Measurements from ENCODE around the gene SEC24D.
A peak's percentile ranks its signal among the peaks of the same experiment; 100 is the strongest.
"Not testable (repeated sequence)": the region's sequence is repeated elsewhere in the genome, so short reads cannot be mapped to it uniquely, and the experiment has no call there.

The SEC24D gene, protein sequence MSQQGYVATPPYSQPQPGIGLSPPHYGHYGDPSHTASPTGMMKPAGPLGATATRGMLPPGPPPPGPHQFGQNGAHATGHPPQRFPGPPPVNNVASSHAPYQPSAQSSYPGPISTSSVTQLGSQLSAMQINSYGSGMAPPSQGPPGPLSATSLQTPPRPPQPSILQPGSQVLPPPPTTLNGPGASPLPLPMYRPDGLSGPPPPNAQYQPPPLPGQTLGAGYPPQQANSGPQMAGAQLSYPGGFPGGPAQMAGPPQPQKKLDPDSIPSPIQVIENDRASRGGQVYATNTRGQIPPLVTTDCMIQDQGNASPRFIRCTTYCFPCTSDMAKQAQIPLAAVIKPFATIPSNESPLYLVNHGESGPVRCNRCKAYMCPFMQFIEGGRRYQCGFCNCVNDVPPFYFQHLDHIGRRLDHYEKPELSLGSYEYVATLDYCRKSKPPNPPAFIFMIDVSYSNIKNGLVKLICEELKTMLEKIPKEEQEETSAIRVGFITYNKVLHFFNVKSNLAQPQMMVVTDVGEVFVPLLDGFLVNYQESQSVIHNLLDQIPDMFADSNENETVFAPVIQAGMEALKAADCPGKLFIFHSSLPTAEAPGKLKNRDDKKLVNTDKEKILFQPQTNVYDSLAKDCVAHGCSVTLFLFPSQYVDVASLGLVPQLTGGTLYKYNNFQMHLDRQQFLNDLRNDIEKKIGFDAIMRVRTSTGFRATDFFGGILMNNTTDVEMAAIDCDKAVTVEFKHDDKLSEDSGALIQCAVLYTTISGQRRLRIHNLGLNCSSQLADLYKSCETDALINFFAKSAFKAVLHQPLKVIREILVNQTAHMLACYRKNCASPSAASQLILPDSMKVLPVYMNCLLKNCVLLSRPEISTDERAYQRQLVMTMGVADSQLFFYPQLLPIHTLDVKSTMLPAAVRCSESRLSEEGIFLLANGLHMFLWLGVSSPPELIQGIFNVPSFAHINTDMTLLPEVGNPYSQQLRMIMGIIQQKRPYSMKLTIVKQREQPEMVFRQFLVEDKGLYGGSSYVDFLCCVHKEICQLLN

DNA sequence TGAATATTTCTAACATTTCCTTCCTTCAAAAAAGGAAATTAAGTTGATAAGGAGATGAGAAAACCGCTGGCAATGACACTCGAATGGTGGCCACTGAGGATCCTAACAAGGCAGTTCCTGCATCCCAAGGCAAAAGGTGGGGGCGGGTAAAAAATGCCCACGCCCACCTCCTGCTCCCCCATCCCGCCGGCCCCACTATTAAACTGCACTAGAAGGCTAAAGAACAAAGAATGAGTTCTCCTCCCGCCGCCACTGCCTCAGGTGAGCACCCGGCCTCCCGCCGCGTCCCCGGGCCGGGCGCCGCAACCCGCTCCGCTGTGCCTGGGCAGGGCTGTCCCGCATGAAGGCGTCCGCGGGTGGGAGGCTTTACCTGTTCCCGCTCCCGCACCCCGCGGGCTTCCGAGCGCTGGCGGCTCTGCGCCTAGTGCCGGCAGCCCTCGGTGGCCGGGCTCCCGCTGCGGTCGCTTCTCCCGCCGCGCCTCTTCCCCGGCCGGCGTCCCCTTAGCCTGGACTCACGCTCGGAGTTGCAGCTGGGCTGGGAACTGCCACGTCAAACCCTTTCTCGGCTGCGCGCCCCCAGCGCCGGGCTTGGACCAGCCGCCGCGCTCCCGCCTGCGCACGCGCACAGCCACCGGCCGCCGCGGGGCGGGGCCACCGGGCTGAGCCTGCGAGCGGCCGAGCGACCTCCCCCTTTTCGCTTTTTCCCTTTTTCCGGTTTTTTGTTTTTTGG lies at the start of gene SEC24D:
Gene SEC24D, minus strand, starts transcription at position 556 of the 730 bp plus-strand sequence. CDS start 2,430 bp downstream, outside the sequence.
- peak; percentile 46 to 74 for DNase-seq (ENCODE audit: extremely low read depth in 1 of 2, low read depth in 1 of 2)

- DNase-seq (ENCODE audit: extremely low read depth in 1 of 2, low read depth in 1 of 2) = no peak
Observed at GRCh38 chr4:118884716-118885115, 48.8 kb upstream of the SEC24D start.

GRCh38 chr4:118883861-118884260 lies 47.9 kb upstream of the SEC24D start:
- no peak for DNase-seq (ENCODE audit: extremely low read depth in 1 of 2, low read depth in 1 of 2)

DNA sequence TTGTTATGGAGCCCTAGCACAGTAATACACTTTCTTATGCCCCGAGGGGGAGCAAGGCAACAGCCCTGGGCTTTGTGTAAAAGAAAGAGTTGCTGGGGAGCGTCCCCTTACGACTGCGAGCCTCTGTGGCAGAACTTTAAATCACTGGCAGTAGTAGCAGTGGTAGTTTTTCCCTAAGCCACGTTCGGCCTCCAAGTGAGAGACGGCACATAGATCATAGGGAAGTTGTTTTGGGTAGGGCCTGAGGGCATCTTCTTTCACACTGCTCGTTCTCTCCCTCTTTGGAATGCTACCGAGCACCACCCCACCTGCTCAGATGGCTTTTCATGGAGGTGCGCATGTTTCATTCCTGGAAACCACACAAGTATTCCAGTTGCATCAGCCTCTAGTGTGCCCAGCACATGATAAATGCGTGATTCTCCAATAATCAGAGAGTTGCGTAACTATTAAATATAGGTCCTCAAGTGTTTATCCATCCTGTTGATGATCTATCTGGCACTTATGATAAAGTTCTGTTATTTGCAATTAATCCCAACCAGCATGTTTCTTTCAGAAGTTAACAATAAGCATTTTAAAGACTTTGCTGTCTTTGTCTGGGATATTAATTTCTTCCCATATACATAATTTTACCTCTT lies 45.7 kb upstream of the SEC24D start:
- DNase-seq (ENCODE audit: extremely low read depth in 1 of 2, low read depth in 1 of 2) = no peak

DNA sequence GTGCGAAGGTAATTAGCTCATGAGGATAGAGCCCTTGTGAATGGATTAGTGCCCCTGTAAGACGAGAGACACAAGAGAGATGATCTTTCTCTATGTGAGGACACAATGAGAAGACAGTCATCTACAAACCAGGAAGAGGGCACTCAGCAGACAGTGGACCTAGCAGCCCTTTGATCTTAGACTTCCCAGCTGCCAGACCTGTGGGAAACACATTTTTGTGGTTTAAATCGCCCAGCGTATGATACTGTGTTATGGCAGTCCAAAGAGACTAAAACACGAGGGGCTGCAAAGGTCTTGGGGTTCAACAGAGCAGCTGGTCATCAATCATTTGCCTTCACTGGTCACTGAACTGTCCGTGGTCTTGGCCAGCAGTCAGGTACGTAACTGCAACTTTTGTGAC lies 43.5 kb upstream of the SEC24D start:
- no peak for DNase-seq (ENCODE audit: extremely low read depth in 1 of 2, low read depth in 1 of 2)

DNA sequence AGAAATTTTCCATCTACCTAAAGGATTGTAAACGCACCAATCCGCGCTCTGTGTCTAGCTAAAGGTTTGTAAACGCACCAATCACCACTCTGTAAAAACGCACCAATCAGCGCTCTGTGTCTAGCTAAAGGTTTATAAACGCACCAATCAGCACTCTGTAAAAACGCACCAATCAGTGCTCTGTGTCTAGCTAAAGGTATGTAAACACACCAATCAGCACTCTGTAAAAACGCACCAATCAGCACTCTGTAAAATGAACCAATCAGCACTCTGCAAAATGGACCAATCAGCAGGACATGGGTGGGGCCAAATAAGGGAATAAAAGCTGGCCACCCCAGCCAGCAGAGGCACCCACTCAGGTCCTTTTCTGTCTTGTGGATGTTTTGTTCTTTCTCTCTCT lies 42.6 kb upstream of the SEC24D start:
- DNase-seq (ENCODE audit: extremely low read depth in 1 of 2, low read depth in 1 of 2) = not testable (repeated sequence)

DNA sequence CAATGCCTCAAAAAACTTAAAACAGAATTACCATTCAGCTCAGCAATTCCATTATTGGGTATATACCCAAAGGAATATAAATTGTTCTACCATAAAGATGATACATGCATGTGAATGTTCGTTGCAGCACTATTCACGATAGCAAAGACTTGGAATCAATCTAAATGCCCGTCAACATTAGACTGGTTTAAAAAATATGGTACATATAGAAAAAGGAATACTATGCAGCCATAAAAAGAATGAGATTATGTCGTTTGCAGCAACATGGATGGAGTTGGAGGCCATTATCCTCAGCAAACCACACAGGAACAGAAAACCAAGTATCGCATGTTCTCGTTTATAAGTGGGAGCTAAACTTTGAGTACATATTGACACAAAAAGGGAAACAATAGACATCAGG lies 41.9 kb upstream of the SEC24D start:
- DNase-seq (ENCODE audit: extremely low read depth in 1 of 2, low read depth in 1 of 2) = no peak

GRCh38 chr4:118872181-118872580 lies 36.3 kb upstream of the SEC24D start:
- no peak for DNase-seq (ENCODE audit: extremely low read depth in 1 of 2, low read depth in 1 of 2)

GRCh38 chr4:118869808-118870342 lies 33.9 kb upstream of the SEC24D start:
- DNase-seq (ENCODE audit: extremely low read depth in 1 of 2, low read depth in 1 of 2) = no peak

- no peak for DNase-seq (ENCODE audit: extremely low read depth in 1 of 2, low read depth in 1 of 2)
Observed at GRCh38 chr4:118867311-118868067, 31.6 kb upstream of the SEC24D start.

- DNase-seq (ENCODE audit: extremely low read depth in 1 of 2, low read depth in 1 of 2) = no peak
Observed at GRCh38 chr4:118866442-118866841, 30.5 kb upstream of the SEC24D start.

GRCh38 chr4:118865091-118865708 lies 29.3 kb upstream of the SEC24D start:
- no peak for DNase-seq (ENCODE audit: extremely low read depth in 1 of 2, low read depth in 1 of 2)

GRCh38 chr4:118858779-118859178 lies 22.9 kb upstream of the SEC24D start:
- no peak for DNase-seq (ENCODE audit: extremely low read depth in 1 of 2, low read depth in 1 of 2)

DNA sequence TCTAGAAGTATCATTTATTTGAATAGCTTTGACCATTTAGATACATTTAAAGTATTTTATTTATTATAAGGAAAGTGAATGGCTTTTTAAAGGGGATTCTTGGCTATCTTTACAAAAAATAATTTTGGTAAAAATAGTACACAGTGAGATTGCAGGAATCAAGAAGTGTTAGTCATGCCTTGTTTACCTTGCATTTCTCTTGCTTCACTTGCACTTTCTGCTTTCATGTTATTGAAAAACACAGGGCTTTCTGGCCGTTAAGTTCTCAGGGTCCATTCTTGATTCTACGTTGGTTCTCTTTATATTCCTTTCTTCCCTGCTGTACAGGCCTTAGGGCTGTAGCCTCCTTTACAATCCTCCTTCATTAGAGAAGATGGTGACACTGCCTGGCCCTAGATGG lies 21.8 kb upstream of the SEC24D start:
- DNase-seq (ENCODE audit: extremely low read depth in 1 of 2, low read depth in 1 of 2) = no peak

DNA sequence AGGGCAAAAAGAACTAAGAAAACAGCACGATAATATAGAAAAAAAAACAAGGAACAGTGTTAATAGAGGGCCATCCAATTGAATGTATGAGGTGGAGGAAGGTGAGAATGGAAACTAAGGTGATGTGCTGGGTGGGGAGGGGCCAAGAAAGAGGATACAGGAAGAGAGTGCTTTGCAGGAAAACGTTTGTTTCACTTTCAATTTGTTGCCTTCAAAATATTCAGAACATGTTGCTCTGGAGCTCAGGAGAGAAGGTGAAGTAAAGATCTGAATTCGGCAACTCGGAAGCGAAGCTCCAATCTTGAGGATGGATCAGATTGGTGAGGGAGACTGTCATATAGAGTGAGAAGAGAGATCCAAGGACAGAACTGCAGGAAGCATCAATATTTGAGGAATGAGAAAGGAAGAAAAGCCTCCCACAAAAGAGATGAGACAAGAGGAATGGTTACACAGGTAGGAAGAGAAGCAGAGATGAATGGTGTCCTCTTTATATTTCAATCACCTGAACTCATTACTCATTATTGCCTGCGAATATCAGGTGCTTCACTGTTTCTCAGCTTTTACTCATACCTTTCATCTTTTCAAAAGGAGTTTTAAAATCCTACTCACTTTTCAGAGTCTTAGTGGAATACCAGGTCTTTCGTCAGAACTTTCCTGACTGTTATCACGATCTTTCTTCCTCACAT lies 14.7 kb upstream of the SEC24D start:
- no peak for DNase-seq (ENCODE audit: extremely low read depth in 1 of 2, low read depth in 1 of 2)

- DNase-seq (ENCODE audit: extremely low read depth in 1 of 2, low read depth in 1 of 2) = no peak
Observed at GRCh38 chr4:118849867-118850487, 14.1 kb upstream of the SEC24D start.

DNA sequence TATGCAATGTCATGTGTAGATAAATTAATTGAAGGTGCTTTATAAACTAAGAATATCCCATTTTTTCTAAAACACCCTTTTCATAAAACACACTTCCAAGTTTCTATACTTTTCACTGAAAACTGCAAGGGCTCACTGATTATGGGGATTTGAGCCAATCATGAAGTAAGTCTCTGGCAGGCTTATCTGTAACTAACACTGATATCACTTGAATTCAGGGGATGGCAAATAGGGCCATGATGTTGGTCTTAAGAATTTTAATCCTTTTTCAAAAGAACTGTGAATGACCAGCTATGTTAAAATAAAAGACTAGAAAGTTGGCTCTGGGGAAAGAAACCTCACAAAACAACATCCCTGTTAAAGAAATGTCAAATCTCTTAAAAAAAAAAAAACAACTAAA lies 13.0 kb upstream of the SEC24D start:
- DNase-seq (ENCODE audit: extremely low read depth in 1 of 2, low read depth in 1 of 2) = no peak

DNA sequence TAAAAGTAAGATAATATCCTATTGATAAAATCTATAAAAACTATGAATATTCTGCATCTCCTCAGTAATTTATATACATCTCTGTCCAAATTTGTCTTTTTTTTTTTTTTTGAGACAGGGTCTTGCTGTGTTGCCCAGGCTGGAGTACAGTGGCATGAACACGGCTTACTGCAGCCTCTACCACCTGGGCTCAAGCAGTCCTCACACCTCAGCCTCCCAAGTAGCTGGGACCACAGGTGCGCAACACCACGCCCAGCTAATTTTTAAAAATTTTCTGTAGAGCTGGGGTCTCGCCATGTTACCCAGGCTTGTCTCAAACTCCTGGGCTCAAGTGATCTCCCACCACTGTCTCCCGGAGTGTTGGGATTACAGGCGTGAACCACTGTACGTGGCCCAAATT lies 12.3 kb upstream of the SEC24D start:
- DNase-seq (ENCODE audit: extremely low read depth in 1 of 2, low read depth in 1 of 2) = no peak
